Measurements from ENCODE around the gene PRCC.

DNA sequence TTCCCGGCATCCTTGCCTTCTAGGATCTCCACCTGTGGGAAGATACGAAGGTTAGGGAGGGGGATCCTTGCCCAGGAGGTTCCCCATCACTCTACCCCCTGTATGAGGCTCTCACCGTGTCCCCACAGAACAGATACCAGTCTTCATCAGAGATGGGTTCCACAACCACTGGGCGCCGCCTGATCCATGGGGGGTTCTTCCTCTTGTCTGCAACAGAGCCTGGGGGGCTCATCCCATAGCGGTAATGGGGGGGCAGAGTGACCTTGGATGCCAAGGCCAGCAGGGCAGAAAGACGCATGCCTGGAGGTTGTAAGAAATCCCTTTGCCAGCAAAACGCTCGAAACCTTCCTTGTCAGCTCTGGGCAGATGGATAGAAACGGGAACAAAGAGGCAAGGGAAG is 28.9 kb upstream of the PRCC start:
- TF ChIP-seq TAF1 (IDR thresholded peaks at IDR 0.05; ENCODE audit: borderline replicate concordance, insufficient read depth, low read length) (no peak), SIN3A (IDR thresholded peaks at IDR 0.05; ENCODE audit: borderline replicate concordance, insufficient read depth, low read length) (no peak), REST (IDR thresholded peaks at IDR 0.05; ENCODE audit: insufficient read depth in 1 of 2, low read depth in 2 of 2, low read length in 2 of 2) (no peak), POLR2AphosphoS5 (IDR thresholded peaks at IDR 0.05; ENCODE audit: low read depth, low read length) (no peak), FOXP2 (optimal IDR thresholded peaks at IDR 0.05; ENCODE audit: borderline replicate concordance, extremely low read depth, extremely low read length, insufficient read depth) (no peak)
